Inflammatory macrophage treated with lipopolysaccharide for 4 hours (primary cell): ENCODE data around the gene XYLT2.

Experiments used
- DNase-seq: peaks from one replicate; pipeline ENCODE4 v3.0.0-alpha.2; 2020

The XYLT2 gene

GRCh38 chr17:50352072-50352692 is 6.3 kb downstream of the XYLT2 start:
- no peak for DNase-seq

- no peak for DNase-seq
Observed at GRCh38 chr17:50352693-50353599, 7.0 kb downstream of the XYLT2 start.

GRCh38 chr17:50353600-50354195 is 7.8 kb downstream of the XYLT2 start:
- DNase-seq = no peak

GRCh38 chr17:50354198-50354597 is 8.3 kb downstream of the XYLT2 start:
- DNase-seq = no peak

- no peak for DNase-seq
Observed at GRCh38 chr17:50354776-50355175, 8.8 kb downstream of the XYLT2 start.

- no peak for DNase-seq
Observed at GRCh38 chr17:50355336-50355700, 9.4 kb downstream of the XYLT2 start.

GRCh38 chr17:50355701-50356341 is 9.9 kb downstream of the XYLT2 start:
- DNase-seq = no peak

- DNase-seq = no peak
Observed at GRCh38 chr17:50356418-50356817, 10.5 kb downstream of the XYLT2 start.

GRCh38 chr17:50356892-50357510 is 11.1 kb downstream of the XYLT2 start:
- no peak for DNase-seq

- no peak for DNase-seq
Observed at GRCh38 chr17:50358177-50358576, 12.3 kb downstream of the XYLT2 start.

- no peak for DNase-seq
Observed at GRCh38 chr17:50359005-50359699, 13.2 kb downstream of the XYLT2 start.

- DNase-seq = no peak
Observed at GRCh38 chr17:50359998-50360461, 14.1 kb downstream of the XYLT2 start.

GRCh38 chr17:50360486-50361115 is 14.7 kb downstream of the XYLT2 start:
- no peak for DNase-seq

- DNase-seq = peak; percentile 64
Observed at GRCh38 chr17:50361561-50362480, 15.9 kb downstream of the XYLT2 start.

GRCh38 chr17:50362661-50363060 is 16.7 kb downstream of the XYLT2 start:
- no peak for DNase-seq

- no peak for DNase-seq
Observed at GRCh38 chr17:50363217-50364060, 17.5 kb downstream of the XYLT2 start.

- no peak for DNase-seq
Observed at GRCh38 chr17:50364061-50364458, 18.1 kb downstream of the XYLT2 start.

- DNase-seq = no peak
Observed at GRCh38 chr17:50364715-50365114, 18.8 kb downstream of the XYLT2 start.

- DNase-seq = no peak
Observed at GRCh38 chr17:50365165-50365564, 19.2 kb downstream of the XYLT2 start.
